OCI-LY7 (cell line): ENCODE data around the gene CCSER2. TPM values are rescaled to one million over a fixed set of nuclear protein-coding genes. Genes with fewer than 3 reads are reported as not detected.

Experiments used
- BruUV-seq: library from RNA; stranded (reverse); fragments of 400-500 nt; replicated peaks from 2 replicates; lab custom pipeline; 2021; lab: Mats Ljungman, UMichigan
- CTCF ChIA-PET: fragments of 300-600 bp; sonication (Branson Sonifier 250); formaldehyde crosslinking; loops from one replicate; lab custom pipeline; 2022; ENCODE audit warnings: antibody characterized with exemption; ENCODE audit not compliant: unreplicated experiment; lab: Charles Lee
- POLR2A ChIA-PET: fragments of 300-600 bp; sonication (Branson Sonifier 250); formaldehyde crosslinking; loops from one replicate; lab custom pipeline; 2022; ENCODE audit warnings: antibody characterized with exemption; lab: Charles Lee
- DNase-seq: peaks from one replicate; pipeline ENCODE4 v3.0.0-alpha.2; 2015; ENCODE audit warnings: low spot score
- H2AFZ ChIP-seq: fragments of 200-600 bp; sonication (generic), shearing (Covaris generic); 2 replicates; pipeline ENCODE4 v1.6.1; 2014; ENCODE audit warnings: mild to moderate bottlenecking, antibody characterized with exemption, low read length, moderate library complexity
- H3K27ac ChIP-seq: fragments of 200-600 bp; sonication (generic); 2 replicates; pipeline ENCODE4 v1.5.1; 2014; ENCODE audit warnings: mixed run types, low read depth, mild to moderate bottlenecking, moderate library complexity, low read length, inconsistent platforms; ENCODE audit not compliant: poor library complexity, severe bottlenecking
- H3K36me3 ChIP-seq: fragments of 200-600 bp; sonication (generic); 2 replicates; pipeline ENCODE4 v1.6.1; 2014; ENCODE audit warnings: mild to moderate bottlenecking, antibody characterized with exemption, low read length, moderate library complexity, mixed read lengths; ENCODE audit not compliant: insufficient read depth
- H3K4me1 ChIP-seq: fragments of 200-600 bp; sonication (generic); 2 replicates; pipeline ENCODE4 v1.5.1; 2014; ENCODE audit warnings: mild to moderate bottlenecking, low read length; ENCODE audit not compliant: insufficient read depth, poor library complexity, severe bottlenecking
- H3K4me2 ChIP-seq: fragments of 200-600 bp; sonication (generic); 2 replicates; pipeline ENCODE4 v1.6.1; 2014; ENCODE audit warnings: mild to moderate bottlenecking, low read length
- H3K4me3 ChIP-seq: fragments of 200-600 bp; sonication (generic); 2 replicates; pipeline ENCODE4 v1.5.1; 2014; ENCODE audit warnings: mild to moderate bottlenecking, low read depth, low read length; ENCODE audit not compliant: poor library complexity, severe bottlenecking
- H3K79me2 ChIP-seq: fragments of 200-600 bp; sonication (generic); 2 replicates; pipeline ENCODE4 v1.6.1; 2016; ENCODE audit warnings: low read depth, mild to moderate bottlenecking, low read length, moderate library complexity, mixed read lengths; ENCODE audit not compliant: insufficient read depth
- H3K9me2 ChIP-seq: fragments of 200-600 bp; sonication (generic); 2 replicates; pipeline ENCODE4 v1.6.1; 2016; ENCODE audit warnings: mild to moderate bottlenecking, low read length, mixed read lengths; ENCODE audit not compliant: insufficient read depth
- H3K9me3 ChIP-seq: fragments of 200-600 bp; sonication (generic); 2 replicates; pipeline ENCODE4 v1.6.1; 2014; ENCODE audit warnings: mild to moderate bottlenecking, mixed run types, low read length, mixed read lengths
- H4K20me1 ChIP-seq: fragments of 200-600 bp; sonication (generic); 2 replicates; pipeline ENCODE4 v1.6.1; 2014; ENCODE audit warnings: mild to moderate bottlenecking, antibody characterized with exemption, low read length, moderate library complexity, mixed read lengths; ENCODE audit not compliant: insufficient read depth
- EZH2phosphoT487 ChIP-seq: fragments of 200-600 bp; sonication (generic); IDR thresholded peaks from 2 replicates; pipeline ENCODE4 v1.6.1; 2018; ENCODE audit warnings: low read depth, borderline replicate concordance, mild to moderate bottlenecking, mixed run types, antibody characterized with exemption, low read length, moderate library complexity, mixed read lengths
- intact Hi-C: fragments of 100-400 bp; cut with micrococcal nuclease; formaldehyde crosslinking; loops from one replicate; pipeline ENCODE4 v1.10.0; 2022; ENCODE audit not compliant: unreplicated experiment
- total RNA-seq, 2 experiments: library from RNA; depleted of rRNA in 1 of 2; stranded (reverse); fragments of >200 nt in 1 of 2; shearing (Covaris generic) in 1 of 2; gene quantifications; 2 replicates each; pipeline ENCODE4 v1.2.3, GENCODE V29; 2014 to 2022
- TF ChIP-seq, protein P1 (sequence below): fragments of 200-600 bp; sonication (generic); conservative IDR thresholded peaks from 2 replicates; pipeline ENCODE4 v1.5.1; 2014; ENCODE audit warnings: mild to moderate bottlenecking, antibody characterized with exemption, low read length, moderate library complexity, mixed read lengths

CCSER2 gene
- total RNA-seq, 2 experiments from 2014 or later: 15.9 to 30.1 TPM

DNA sequence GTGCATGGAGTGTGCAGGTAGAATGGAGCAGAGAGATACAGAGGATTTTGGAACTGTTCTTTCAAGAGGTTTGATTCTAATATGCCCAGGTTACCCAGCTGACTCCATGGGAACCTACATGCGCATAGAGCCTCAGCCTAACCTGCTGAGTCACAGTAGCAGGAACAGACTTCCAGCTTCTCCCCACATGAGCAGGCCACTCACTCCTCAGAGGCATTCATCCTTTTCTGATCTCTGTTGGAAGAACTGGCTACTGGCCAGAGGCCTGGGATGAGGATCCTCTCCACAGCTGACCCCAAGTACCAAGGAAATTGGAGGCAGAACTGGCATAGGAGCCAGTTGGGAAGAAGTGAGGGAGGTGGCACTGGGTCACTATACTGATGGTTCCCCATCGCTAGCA is 17.9 kb upstream of the CCSER2 start:
- no peak overlapping the region for H3K4me3 ChIP-seq
- ChIA-PET POLR2A (no interaction called here), CTCF (no interaction called here)
- H4K20me1 ChIP-seq: no peaks in the 10 kb centered on the region
- H3K79me2 ChIP-seq: no peaks in the 10 kb centered on the region
- no peaks in the 10 kb centered on the region for H3K9me3 ChIP-seq
- no peaks in the 10 kb centered on the region for H3K36me3 ChIP-seq
- H2AFZ ChIP-seq: no peak overlapping the region
- H3K9me2 ChIP-seq: no peaks in the 10 kb centered on the region
- intact Hi-C loops: no loop called here
- TF ChIP-seq, protein P1, sequence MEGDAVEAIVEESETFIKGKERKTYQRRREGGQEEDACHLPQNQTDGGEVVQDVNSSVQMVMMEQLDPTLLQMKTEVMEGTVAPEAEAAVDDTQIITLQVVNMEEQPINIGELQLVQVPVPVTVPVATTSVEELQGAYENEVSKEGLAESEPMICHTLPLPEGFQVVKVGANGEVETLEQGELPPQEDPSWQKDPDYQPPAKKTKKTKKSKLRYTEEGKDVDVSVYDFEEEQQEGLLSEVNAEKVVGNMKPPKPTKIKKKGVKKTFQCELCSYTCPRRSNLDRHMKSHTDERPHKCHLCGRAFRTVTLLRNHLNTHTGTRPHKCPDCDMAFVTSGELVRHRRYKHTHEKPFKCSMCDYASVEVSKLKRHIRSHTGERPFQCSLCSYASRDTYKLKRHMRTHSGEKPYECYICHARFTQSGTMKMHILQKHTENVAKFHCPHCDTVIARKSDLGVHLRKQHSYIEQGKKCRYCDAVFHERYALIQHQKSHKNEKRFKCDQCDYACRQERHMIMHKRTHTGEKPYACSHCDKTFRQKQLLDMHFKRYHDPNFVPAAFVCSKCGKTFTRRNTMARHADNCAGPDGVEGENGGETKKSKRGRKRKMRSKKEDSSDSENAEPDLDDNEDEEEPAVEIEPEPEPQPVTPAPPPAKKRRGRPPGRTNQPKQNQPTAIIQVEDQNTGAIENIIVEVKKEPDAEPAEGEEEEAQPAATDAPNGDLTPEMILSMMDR: no peak
- TF ChIP-seq EZH2phosphoT487: no peak
- H3K4me1 ChIP-seq: no peaks in the 10 kb centered on the region
- H3K27ac ChIP-seq: no peak overlapping the region
- no peak for DNase-seq
- BruUV-seq: no TSS peak
- no peak overlapping the region for H3K4me2 ChIP-seq

GRCh38 chr10:84311576-84311975 is 16.8 kb upstream of the CCSER2 start:
- Histone ChIP-seq H3K27ac (no peak overlapping the region), H3K79me2 (no peaks in the 10 kb centered on the region), H3K4me2 (no peak overlapping the region), H3K9me2 (no peaks in the 10 kb centered on the region), H4K20me1 (no peaks in the 10 kb centered on the region), H3K9me3 (no peaks in the 10 kb centered on the region), H3K36me3 (no peaks in the 10 kb centered on the region), H3K4me1 (no peaks in the 10 kb centered on the region), H3K4me3 (no peak overlapping the region), H2AFZ (no peak overlapping the region)
- intact Hi-C loops: no loop called here
- DNase-seq: no peak
- BruUV-seq: no TSS peak
- CTCF ChIA-PET: no interaction called here
- POLR2A ChIA-PET: no interaction called here
- TF ChIP-seq, protein P1: no peak
- no peak for TF ChIP-seq EZH2phosphoT487

GRCh38 chr10:84312816-84313215 is 15.6 kb upstream of the CCSER2 start:
- Histone ChIP-seq H3K27ac (no peak overlapping the region), H4K20me1 (no peaks in the 10 kb centered on the region), H3K9me3 (no peaks in the 10 kb centered on the region), H3K4me1 (no peaks in the 10 kb centered on the region), H2AFZ (no peak overlapping the region), H3K9me2 (no peaks in the 10 kb centered on the region), H3K4me2 (no peak overlapping the region), H3K4me3 (no peak overlapping the region), H3K36me3 (no peaks in the 10 kb centered on the region), H3K79me2 (no peaks in the 10 kb centered on the region)
- BruUV-seq: no TSS peak
- CTCF ChIA-PET: no interaction called here
- intact Hi-C loops: no loop called here
- DNase-seq: no peak
- no peak for TF ChIP-seq EZH2phosphoT487
- TF ChIP-seq, protein P1: no peak
- POLR2A ChIA-PET: no interaction called here
